Measurements from ENCODE around the gene LRFN2. TPM values are rescaled to one million over a fixed set of nuclear protein-coding genes. Genes with fewer than 3 reads are reported as not detected.

The LRFN2 gene
- total RNA-seq, 2 donors from 2014 or later, result 0.62 TPM; not detected in 1

GRCh38 chr6:40353967-40354452, 233.2 kb downstream of the LRFN2 start:
- H3K9me3 ChIP-seq, result no peaks in the 10 kb centered on the region
- no peaks in the 10 kb centered on the region for H3K36me3 ChIP-seq
- intact Hi-C loops (cut with DNase I), result no loop called here
- no peak overlapping the region for H3K4me3 ChIP-seq
- no peak for DNase-seq (ENCODE audit: low spot score)
- no peaks in the 10 kb centered on the region for H3K27me3 ChIP-seq (replicated peaks; ENCODE audit: insufficient read depth)
- TF ChIP-seq POLR2AphosphoS5 (IDR thresholded peaks at IDR 0.05) (no peak), CTCF (IDR thresholded peaks at IDR 0.05) (no peak), POLR2A (IDR thresholded peaks at IDR 0.05) (no peak)
- H3K27ac ChIP-seq, result no peak overlapping the region
- no peaks in the 10 kb centered on the region for H3K4me1 ChIP-seq (replicated peaks)

- no peak overlapping the region for H3K27ac ChIP-seq
- DNase-seq (ENCODE audit: low spot score), result no peak
- H3K4me1 ChIP-seq (replicated peaks), result no peaks in the 10 kb centered on the region
- no peaks in the 10 kb centered on the region for H3K9me3 ChIP-seq
- TF ChIP-seq POLR2A (IDR thresholded peaks at IDR 0.05) (no peak), CTCF (IDR thresholded peaks at IDR 0.05) (no peak), POLR2AphosphoS5 (IDR thresholded peaks at IDR 0.05) (no peak)
- no peaks in the 10 kb centered on the region for H3K36me3 ChIP-seq
- 51% methylated on average over 6 of the region's 6 CpGs for WGBS
- H3K4me3 ChIP-seq, result no peak overlapping the region
- no peaks in the 10 kb centered on the region for H3K27me3 ChIP-seq (replicated peaks; ENCODE audit: insufficient read depth)
- intact Hi-C loops (cut with DNase I), result no loop called here
Measured at GRCh38 chr6:40353197-40353966, 233.8 kb downstream of the LRFN2 start.

GRCh38 chr6:40352527-40353170, 234.5 kb downstream of the LRFN2 start:
- H3K36me3 ChIP-seq, result no peaks in the 10 kb centered on the region
- intact Hi-C loops (cut with DNase I), result no loop called here
- H3K4me1 ChIP-seq (replicated peaks), result no peaks in the 10 kb centered on the region
- DNase-seq (ENCODE audit: low spot score), result no peak
- H3K27me3 ChIP-seq (replicated peaks; ENCODE audit: insufficient read depth), result no peaks in the 10 kb centered on the region
- WGBS, result 60% methylated on average over 6 of the region's 6 CpGs
- TF ChIP-seq CTCF (IDR thresholded peaks at IDR 0.05) (no peak), POLR2AphosphoS5 (IDR thresholded peaks at IDR 0.05) (no peak), POLR2A (IDR thresholded peaks at IDR 0.05) (no peak)
- H3K4me3 ChIP-seq, result no peak overlapping the region
- H3K27ac ChIP-seq, result no peak overlapping the region
- H3K9me3 ChIP-seq, result no peaks in the 10 kb centered on the region

- Histone ChIP-seq H3K4me1 (replicated peaks) (no peaks in the 10 kb centered on the region), H3K27ac (no peak overlapping the region), H3K9me3 (no peaks in the 10 kb centered on the region), H3K4me3 (no peak overlapping the region), H3K36me3 (no peaks in the 10 kb centered on the region), H3K27me3 (replicated peaks; ENCODE audit: insufficient read depth) (no peaks in the 10 kb centered on the region)
- TF ChIP-seq POLR2AphosphoS5 (IDR thresholded peaks at IDR 0.05) (no peak), POLR2A (IDR thresholded peaks at IDR 0.05) (no peak), CTCF (IDR thresholded peaks at IDR 0.05) (no peak)
- WGBS, result 72% methylated on average over 1 of the region's 1 CpG
- no peak for DNase-seq (ENCODE audit: low spot score)
- intact Hi-C loops (cut with DNase I), result no loop called here
Measured at GRCh38 chr6:40352006-40352405, 235.2 kb downstream of the LRFN2 start.

Data from prostate gland (tissue), 2 donors.